ENCODE data around the gene CTNND1. TPM values are rescaled to one million over a fixed set of nuclear protein-coding genes. Genes with fewer than 3 reads are reported as not detected.

The CTNND1 gene
- total RNA-seq, 2 donors from 2014 or later = 190 to 216 TPM

DNA sequence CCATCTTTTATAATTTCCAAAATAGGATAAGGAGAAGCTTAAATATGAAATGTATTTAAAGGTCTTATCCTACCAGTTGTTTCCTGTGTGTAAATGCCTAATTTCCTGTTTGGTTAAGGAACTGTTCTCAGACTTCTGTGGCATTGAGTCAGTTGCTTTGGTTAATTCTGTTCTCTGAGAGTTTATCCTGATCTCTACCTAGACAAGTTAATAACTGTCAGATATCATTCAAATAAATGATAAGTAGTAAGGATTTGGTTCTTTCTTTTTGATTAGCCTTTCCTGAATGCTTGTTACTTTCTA lies 39.5 kb downstream of the CTNND1 start:
- H3K27ac ChIP-seq (ENCODE audit: low read depth, low read length) = no peak overlapping the region

DNA sequence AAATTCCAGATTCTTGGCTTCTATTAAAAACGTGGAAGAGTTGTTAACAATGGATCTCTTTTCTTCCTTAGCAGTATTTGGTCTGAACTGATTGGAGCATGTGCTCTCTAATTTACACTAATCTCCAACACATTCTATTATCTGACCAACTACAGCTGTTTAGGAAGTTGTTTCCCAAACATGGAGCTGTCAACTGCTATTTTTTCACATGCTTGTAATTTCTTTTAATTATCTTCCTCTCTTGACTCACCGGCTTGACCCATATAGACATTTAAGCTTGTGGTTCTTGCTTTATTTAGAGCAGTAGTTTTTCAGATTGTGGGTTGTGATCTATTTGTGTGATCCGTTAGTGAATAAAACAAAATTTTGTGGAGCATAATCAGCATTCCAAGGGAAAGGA lies 40.8 kb downstream of the CTNND1 start:
- Mint-ChIP-seq H3K4me1 (peaks cover 38% of the 10 kb centered on the region), H3K9me3 (no peaks in the 10 kb centered on the region), H3K4me3 (no peak overlapping the region), H3K36me3 (ENCODE audit: low read depth) (peaks cover 74% of the 10 kb centered on the region), H3K27ac (peak overlapping the region; percentile 16), H3K27me3 (ENCODE audit: insufficient read depth) (no peaks in the 10 kb centered on the region)
- Histone ChIP-seq H3K36me3 (ENCODE audit: control insufficient read depth, insufficient read depth, low read length) (peaks cover 73% of the 10 kb centered on the region), H3K9me3 (ENCODE audit: control insufficient read depth, low read length) (no peaks in the 10 kb centered on the region), H3K4me3 (ENCODE audit: low read length) (no peak overlapping the region), H3K27me3 (ENCODE audit: control insufficient read depth, insufficient read depth, low read length, poor library complexity, severe bottlenecking) (no peaks in the 10 kb centered on the region), H3K9ac (ENCODE audit: extremely low read depth, low read length, poor library complexity, severe bottlenecking) (no peak overlapping the region), H3K4me1 (ENCODE audit: control insufficient read depth, insufficient read depth, low read length) (peaks cover 11% of the 10 kb centered on the region), H3K27ac (ENCODE audit: low read depth, low read length) (no peak overlapping the region)
- DNase-seq = no peak
- TF ChIP-seq, protein P1, sequence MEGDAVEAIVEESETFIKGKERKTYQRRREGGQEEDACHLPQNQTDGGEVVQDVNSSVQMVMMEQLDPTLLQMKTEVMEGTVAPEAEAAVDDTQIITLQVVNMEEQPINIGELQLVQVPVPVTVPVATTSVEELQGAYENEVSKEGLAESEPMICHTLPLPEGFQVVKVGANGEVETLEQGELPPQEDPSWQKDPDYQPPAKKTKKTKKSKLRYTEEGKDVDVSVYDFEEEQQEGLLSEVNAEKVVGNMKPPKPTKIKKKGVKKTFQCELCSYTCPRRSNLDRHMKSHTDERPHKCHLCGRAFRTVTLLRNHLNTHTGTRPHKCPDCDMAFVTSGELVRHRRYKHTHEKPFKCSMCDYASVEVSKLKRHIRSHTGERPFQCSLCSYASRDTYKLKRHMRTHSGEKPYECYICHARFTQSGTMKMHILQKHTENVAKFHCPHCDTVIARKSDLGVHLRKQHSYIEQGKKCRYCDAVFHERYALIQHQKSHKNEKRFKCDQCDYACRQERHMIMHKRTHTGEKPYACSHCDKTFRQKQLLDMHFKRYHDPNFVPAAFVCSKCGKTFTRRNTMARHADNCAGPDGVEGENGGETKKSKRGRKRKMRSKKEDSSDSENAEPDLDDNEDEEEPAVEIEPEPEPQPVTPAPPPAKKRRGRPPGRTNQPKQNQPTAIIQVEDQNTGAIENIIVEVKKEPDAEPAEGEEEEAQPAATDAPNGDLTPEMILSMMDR (conservative IDR thresholded peaks at IDR 0.05) = no peak
- WGBS, 2 experiments (ENCODE audit: insufficient coverage in 1 of 2, insufficient read length in 1 of 2) = 83 to 94% methylated on average over 1 to 3 of the region's 3 CpGs

More for the DNA sequence above, 39.5 kb downstream of the CTNND1 start:
- no peak overlapping the region for H3K9ac ChIP-seq (ENCODE audit: extremely low read depth, low read length, poor library complexity, severe bottlenecking)
- Mint-ChIP-seq H3K9me3 (no peaks in the 10 kb centered on the region), H3K27me3 (ENCODE audit: insufficient read depth) (no peaks in the 10 kb centered on the region), H3K27ac (no peak overlapping the region), H3K36me3 (ENCODE audit: low read depth) (peaks cover 71% of the 10 kb centered on the region), H3K4me3 (no peak overlapping the region), H3K4me1 (peaks cover 38% of the 10 kb centered on the region)
- H3K4me1 ChIP-seq (ENCODE audit: control insufficient read depth, insufficient read depth, low read length) = peaks cover 11% of the 10 kb centered on the region
- H3K36me3 ChIP-seq (ENCODE audit: control insufficient read depth, insufficient read depth, low read length) = peaks cover 70% of the 10 kb centered on the region
- H3K4me3 ChIP-seq (ENCODE audit: low read length) = peak overlapping the region; percentile 4
- DNase-seq = no peak
- TF ChIP-seq, protein P1 (conservative IDR thresholded peaks at IDR 0.05) = no peak
- no peaks in the 10 kb centered on the region for H3K27me3 ChIP-seq (ENCODE audit: control insufficient read depth, insufficient read depth, low read length, poor library complexity, severe bottlenecking)
- no peaks in the 10 kb centered on the region for H3K9me3 ChIP-seq (ENCODE audit: control insufficient read depth, low read length)

DNA sequence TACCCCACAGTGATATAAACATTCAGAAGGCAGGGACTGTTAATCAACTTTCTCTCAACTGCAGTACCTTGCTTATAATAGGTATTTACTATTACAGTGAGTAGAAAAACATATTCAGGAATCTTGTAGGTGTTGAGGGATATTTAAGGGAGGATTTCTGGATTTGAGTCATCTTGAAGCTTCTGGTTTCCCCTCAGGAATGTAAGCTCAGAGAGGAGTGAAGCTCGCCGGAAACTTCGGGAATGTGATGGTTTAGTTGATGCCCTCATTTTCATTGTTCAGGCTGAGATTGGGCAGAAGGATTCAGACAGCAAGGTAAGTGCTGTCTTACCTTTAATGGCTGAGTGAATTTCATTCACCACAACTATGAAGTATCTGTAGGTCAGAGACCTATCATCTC lies 42.9 kb downstream of the CTNND1 start:
- Mint-ChIP-seq H3K27ac (no peak overlapping the region), H3K9me3 (no peaks in the 10 kb centered on the region), H3K27me3 (ENCODE audit: insufficient read depth) (no peaks in the 10 kb centered on the region), H3K36me3 (ENCODE audit: low read depth) (peaks cover 71% of the 10 kb centered on the region), H3K4me3 (no peak overlapping the region), H3K4me1 (peaks cover 23% of the 10 kb centered on the region)
- TF ChIP-seq, protein P1 (conservative IDR thresholded peaks at IDR 0.05) = no peak
- Histone ChIP-seq H3K27ac (ENCODE audit: low read depth, low read length) (no peak overlapping the region), H3K9me3 (ENCODE audit: control insufficient read depth, low read length) (no peaks in the 10 kb centered on the region), H3K36me3 (ENCODE audit: control insufficient read depth, insufficient read depth, low read length) (peaks cover 81% of the 10 kb centered on the region), H3K27me3 (ENCODE audit: control insufficient read depth, insufficient read depth, low read length, poor library complexity, severe bottlenecking) (no peaks in the 10 kb centered on the region), H3K4me1 (ENCODE audit: control insufficient read depth, insufficient read depth, low read length) (peaks cover 7% of the 10 kb centered on the region), H3K4me3 (ENCODE audit: low read length) (no peak overlapping the region), H3K9ac (ENCODE audit: extremely low read depth, low read length, poor library complexity, severe bottlenecking) (no peak overlapping the region)
- 97% methylated on average over 3 of the region's 3 CpGs; no CpG with 5 or more reads in 1 of the 2 experiments for WGBS, 2 experiments (ENCODE audit: insufficient coverage in 1 of 2, insufficient read length in 1 of 2)
- DNase-seq = no peak

Measured in endodermal cell (in vitro differentiated cells).